Fibroblast of peridontal ligament (primary cell): ENCODE results near the gene KIF6.

Source experiments
- DNase-seq: peaks from one replicate; pipeline ENCODE4 v3.0.0-alpha.2; 2010; ENCODE audit errors: extremely low read depth

The KIF6 gene

GRCh38 chr6:39421383-39422225 is 303.6 kb downstream of the KIF6 start:
- no peak for DNase-seq

GRCh38 chr6:39420300-39421265 is 304.6 kb downstream of the KIF6 start:
- no peak for DNase-seq

- no peak for DNase-seq
Observed at GRCh38 chr6:39419607-39420006, 305.6 kb downstream of the KIF6 start.

GRCh38 chr6:39417440-39417839 is 307.8 kb downstream of the KIF6 start:
- DNase-seq: no peak

GRCh38 chr6:39416728-39417127 is 308.5 kb downstream of the KIF6 start:
- DNase-seq: peak; percentile 92

- no peak for DNase-seq
Observed at GRCh38 chr6:39416026-39416425, 309.2 kb downstream of the KIF6 start.

- no peak for DNase-seq
Observed at GRCh38 chr6:39415482-39415881, 309.7 kb downstream of the KIF6 start.

GRCh38 chr6:39411465-39411864 is 313.7 kb downstream of the KIF6 start:
- no peak for DNase-seq

GRCh38 chr6:39411001-39411400 is 314.2 kb downstream of the KIF6 start:
- DNase-seq: no peak

- DNase-seq: no peak
Observed at GRCh38 chr6:39409889-39410288, 315.3 kb downstream of the KIF6 start.

- DNase-seq: no peak
Observed at GRCh38 chr6:39407446-39407993, 317.7 kb downstream of the KIF6 start.

- no peak for DNase-seq
Observed at GRCh38 chr6:39404312-39404711, 320.9 kb downstream of the KIF6 start.

- no peak for DNase-seq
Observed at GRCh38 chr6:39403304-39403703, 321.9 kb downstream of the KIF6 start.

GRCh38 chr6:39402239-39402751 is 322.9 kb downstream of the KIF6 start:
- DNase-seq: peak; percentile 60

- no peak for DNase-seq
Observed at GRCh38 chr6:39401376-39401775, 323.8 kb downstream of the KIF6 start.

GRCh38 chr6:39400026-39400425 is 325.2 kb downstream of the KIF6 start:
- DNase-seq: no peak

GRCh38 chr6:39396854-39397253 is 328.4 kb downstream of the KIF6 start:
- no peak for DNase-seq

- DNase-seq: no peak
Observed at GRCh38 chr6:39393075-39393474, 332.1 kb downstream of the KIF6 start.

GRCh38 chr6:39391182-39391581 is 334.0 kb downstream of the KIF6 start:
- DNase-seq: no peak

- peak; percentile 41 for DNase-seq
Observed at GRCh38 chr6:39389484-39389767, 335.8 kb downstream of the KIF6 start.

- no peak for DNase-seq
Observed at GRCh38 chr6:39388606-39389483, 336.4 kb downstream of the KIF6 start.
